GM19397 (cell line): Measurements from ENCODE around the gene OLFML1.

Source experiments
- ATAC-seq: cut with Tn5 transposase; IDR thresholded peaks from one replicate; pipeline ENCODE4 v1.9.1; 2021; ENCODE audit warnings: mild to moderate bottlenecking, moderate library complexity; ENCODE audit not compliant: unreplicated experiment

The OLFML1 gene

DNA sequence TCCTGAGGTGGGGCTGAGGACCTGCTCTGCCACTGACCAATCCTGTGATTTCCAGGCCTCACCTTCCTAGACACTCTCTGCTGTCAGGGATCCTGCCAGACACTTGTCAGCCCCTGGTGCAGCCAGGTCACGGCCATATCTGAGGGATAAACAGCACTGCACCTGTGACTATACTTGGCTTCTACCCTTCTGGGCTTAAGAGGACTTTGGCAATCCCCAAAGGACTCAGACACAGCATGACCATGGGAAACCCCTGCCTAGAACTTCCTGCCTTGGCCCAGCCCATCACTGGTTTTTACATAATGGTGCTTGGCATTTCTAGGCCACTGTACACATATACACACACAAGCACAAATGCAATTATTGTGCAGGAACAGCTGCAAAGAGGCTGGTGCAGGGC is 11.6 kb upstream of the OLFML1 start:
- ATAC-seq, result peak; percentile 93

DNA sequence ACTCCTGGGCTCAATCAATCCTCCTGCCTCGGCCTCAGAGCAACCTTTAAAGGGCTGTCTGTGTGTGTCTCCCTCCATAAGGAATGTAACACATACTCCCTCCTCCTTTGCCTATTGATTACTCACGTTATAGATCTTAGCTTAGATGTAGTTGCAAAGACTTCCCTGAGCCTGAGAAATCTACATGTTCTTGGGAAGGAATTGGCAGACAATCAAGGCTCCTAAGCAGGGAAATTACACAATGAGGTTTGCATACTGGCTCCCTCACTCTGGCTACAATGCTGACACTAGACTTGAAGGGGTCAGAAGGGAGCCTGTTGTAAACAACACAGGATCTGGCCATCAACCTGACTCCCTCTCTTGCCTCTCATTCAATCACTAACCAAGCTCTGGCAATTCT is 5.2 kb upstream of the OLFML1 start:
- no peak for ATAC-seq

DNA sequence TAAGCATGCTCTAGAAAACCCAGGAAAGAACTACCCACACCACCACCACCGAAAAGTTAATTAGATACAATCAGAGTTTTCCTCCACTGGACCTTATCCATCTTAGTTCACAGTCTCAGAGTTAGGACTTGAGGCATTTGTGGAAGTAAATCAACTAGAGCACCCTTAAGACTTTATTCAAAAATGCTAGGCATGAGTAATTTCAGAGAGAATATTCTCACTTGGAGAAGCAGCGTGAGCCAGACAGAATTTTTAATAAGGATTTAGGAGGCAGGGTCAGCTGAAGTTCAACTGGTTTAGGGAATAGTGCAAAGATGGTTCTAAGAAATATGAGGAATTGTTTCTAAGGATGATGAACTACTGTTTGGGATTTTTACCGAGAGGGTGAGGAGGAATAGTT is 1.2 kb upstream of the OLFML1 start:
- ATAC-seq, result no peak

DNA sequence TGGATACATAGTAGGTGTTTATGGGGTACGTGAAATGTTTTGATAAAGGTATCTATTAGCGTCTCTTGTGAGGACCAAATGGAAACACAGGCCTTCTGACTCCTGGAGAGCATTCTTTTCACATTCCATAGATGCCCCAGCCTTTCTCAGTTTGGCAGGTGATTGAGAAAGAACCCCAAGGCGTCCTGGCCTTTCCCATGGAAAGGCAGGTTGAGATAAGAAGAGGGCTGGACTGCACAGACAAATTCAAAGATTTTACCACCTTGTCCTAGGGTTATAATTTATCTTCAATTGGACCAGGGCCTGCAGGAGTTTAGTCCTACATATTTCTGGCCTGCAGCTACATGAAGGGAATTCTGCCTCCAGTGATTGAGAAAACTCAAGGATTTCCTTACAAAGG is 661 bp upstream of the OLFML1 start:
- ATAC-seq, result no peak

DNA sequence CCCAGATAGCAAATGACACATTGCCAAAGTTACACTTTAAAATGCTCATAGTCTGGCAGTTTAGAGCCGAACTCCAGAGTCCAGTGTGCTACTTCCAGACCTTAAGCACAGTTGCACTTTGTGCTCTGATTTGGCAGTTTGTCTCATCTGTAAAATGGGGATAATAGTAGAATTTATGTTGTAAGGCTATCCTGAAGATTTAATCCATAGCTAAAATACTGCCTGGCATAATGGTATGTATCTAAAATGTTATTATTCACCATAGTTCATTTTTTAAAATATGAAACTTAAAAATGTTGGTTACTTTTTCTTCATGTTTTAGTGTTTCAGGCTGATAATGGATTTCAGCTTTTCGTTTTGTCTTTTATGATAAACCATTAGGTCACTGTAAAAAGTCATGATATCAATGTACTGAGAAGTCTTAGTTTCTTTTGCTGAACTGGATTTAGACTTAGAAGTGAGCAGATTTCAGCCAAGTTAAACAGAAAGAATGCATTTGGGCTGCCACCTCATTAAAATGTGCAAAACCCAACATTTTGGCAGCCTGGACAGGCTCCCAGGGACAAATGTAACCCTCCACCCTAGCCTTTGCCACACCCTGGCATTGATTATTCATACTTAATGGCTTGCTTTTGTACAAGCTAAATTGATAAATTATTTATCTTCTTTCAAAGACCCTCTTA is 933 bp downstream of the OLFML1 start:
- no peak for ATAC-seq

DNA sequence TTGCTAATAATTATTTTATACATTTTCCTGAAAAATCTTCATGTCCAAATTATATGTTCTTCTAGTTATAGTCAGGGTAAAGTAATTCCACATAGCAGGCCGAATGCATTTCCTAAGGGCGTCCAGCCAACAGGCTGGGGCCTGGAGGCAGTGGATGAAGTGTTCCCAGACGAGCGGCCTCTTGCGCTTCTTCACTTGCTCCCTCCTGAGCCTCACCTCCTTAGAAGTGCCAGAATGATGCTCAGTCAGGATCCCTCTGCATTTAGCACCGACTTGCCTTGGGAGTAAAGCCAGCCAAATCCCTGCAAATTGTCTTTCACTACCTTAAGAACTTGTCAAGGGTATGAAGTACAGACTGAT is 1.5 kb downstream of the OLFML1 start:
- no peak for ATAC-seq

DNA sequence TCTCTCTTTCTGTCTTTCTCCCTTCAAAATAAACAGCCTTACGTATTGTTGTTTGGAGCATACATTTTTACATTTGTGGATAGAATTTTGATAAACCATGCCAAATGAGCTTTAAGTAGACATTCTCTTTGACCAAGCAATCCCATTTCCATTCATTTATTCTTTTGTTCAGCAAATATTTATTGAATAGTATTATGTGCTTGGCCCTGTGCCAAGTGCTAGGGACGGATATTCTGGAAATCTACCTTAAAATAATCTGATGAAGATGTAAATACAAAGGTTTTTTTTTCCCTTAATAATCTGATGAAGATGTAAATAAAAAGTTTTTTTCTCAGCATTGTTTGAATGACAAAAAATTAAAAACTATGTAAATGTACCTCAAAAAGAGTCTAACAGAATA is 2.1 kb downstream of the OLFML1 start:
- no peak for ATAC-seq

DNA sequence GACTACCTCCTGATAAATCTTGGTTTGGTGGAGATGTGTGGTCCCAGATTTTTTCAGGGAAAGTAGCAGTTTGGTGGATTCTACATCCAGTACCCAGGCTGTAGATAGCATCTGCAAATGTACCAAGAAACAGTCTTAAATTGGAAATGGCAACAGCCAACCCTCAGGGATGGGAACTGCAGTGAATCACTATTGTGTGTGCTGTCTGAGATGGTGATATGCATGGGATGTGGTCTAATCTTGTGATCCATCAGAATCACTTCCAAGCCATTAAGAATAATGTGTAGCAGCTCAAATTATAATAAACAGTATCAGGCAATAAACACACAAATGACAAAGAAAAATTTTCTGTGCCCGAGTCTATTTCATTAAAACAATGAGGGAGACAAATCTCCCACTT is 3.4 kb downstream of the OLFML1 start:
- no peak for ATAC-seq

DNA sequence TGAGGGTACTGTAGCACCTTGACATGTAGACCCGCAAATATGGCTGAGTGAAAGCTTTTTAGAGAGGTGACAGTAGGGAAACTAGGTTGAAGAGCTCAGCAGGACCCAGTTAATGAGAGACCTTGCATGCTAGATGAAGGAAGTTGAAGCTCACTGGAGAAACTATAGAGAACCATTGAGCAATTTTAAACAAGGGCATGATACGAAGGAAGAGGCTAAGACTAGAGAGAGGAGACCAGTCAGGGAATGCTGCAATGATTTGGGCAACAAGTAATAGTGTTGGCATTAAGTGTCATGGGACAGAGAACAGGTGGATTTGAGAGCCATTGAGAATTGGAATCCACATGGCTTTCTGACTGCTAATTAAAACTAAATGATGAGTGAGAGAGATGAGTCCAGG is 4.1 kb downstream of the OLFML1 start:
- no peak for ATAC-seq

DNA sequence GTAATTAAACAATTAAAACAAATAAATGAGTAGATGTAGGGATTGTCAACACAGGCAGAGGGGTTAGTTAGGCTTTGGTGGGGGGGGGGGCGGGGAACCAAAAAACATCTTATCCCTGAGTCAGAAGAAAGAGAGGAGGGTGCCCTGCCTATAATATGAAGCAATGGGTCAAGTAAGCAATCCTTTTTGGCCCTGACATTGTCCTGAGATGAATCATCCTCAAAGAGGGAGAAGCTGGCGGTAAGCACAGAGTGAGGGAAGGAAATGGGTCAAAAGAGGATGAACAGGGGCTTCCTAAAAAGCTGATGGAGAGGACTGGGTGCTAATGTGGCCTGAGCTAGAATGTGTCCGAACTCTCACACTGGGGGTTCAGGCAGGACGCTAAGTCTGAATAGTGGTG is 4.7 kb downstream of the OLFML1 start:
- ATAC-seq, result no peak

DNA sequence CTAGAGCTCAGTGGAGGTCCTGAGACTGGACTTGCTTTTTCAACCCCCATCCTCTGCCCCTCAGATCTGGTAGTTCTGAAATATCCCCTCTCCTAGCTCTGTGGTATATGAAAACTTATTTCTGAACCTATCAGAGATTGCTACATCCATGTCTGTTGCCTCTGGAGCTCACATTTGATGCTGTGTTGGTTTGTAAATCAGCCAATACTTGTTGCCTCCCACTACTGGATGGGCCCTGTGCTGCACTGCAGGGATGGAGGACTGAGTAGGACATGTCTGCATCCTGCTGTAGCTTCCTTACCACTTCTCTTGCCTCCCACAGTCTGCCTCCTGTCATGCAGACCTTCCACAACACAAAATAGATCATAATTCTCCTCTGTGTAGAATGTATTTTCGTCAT is 5.2 kb downstream of the OLFML1 start:
- no peak for ATAC-seq

DNA sequence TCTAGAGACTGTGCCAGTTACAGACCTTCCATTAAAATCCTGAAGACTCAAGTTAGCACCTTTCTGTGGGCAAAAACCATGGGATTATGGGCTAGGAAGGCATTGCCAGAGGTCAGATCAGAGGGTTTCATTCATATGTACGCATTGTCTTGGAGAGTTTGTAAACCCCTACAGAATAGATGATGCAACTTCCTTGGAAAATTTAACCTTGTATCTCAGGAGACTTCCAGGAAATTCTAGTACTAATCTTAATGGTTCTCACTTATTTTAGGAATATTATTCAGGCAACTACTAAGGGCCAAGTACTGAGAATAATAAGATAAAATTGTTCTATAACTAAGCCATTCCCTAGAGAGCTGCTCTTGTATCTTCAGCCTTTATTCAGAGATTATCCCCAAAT is 6.9 kb downstream of the OLFML1 start:
- ATAC-seq, result no peak

DNA sequence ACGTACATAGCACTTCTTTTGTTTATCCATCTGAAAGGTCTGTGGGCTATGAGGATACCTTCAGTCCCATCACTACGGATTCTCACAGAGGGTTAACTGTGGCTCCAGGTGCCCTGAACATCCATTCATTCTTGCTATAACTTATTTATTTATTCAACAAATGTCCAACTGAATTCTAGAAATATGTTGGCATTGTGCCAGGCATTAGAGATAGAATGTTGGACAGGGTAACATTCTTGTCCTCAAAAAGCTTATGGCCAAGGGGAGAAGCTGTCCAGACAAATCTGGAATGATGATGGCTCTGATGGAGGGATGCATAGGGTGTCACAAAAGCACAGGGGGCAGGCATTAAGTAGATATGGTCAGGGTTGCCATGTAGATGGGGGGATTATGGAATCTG is 8.4 kb downstream of the OLFML1 start:
- ATAC-seq, result no peak

DNA sequence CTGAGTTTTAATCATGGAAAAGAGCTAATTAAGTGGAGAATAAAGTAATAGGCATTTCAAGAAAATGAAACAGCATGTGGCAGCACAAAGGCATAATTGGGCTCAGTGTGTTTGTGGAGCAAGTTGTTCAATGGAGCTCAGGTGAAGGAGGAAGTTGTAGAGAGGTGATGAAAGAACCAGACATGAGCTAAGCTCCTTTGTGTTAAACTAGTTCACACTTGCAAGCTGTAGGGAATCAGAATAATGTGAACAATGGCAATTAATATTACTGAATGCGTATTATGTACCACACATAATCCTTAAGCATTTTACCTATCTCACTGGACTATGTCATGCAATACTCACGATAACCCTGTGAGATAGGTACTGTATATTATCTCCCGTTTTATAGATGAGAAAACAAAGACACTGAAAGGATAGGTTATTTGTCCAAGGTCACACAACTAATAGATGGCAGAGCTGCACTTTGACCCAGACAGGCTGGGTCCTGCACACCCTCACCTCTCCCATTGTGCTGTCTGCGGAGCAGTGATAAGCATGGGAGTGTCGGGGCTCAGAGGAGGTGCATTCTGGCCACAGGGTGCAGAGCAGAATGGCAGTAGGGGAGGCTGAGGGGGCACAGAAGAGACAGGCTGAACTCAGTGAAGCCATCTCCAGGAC is 8.9 kb downstream of the OLFML1 start:
- ATAC-seq, result no peak

DNA sequence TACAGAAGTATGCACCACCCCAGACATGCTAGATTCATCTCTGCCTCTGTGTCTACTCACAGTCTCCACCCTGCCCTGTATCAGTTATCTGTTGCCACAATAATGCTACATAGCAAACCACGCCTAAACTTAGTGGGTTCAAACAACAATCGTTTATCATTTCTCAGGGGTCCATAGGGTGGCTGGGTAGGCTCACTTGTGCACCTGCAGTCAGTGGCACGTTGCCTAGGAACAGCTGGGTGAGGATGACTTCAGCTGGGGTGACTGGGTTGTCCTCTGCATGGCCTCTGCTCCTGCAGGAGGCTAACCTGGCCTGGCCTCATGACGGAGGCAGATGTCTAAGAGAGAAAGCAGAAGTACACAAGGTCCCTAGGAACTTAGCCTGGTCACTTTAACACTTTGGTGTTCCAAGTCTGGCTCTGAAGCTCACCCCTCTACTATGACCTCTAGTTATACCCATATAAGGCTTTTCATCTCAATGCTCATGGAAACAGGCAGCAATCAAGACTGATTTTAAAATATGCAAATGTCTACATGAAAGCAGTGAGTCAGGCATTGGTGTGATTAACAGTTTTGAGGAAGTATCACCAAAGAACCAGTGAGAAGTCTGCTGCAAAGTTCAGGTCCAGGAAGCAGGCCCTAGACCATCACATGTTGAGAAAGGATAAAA is 10.7 kb downstream of the OLFML1 start:
- peak; percentile 93 for ATAC-seq

DNA sequence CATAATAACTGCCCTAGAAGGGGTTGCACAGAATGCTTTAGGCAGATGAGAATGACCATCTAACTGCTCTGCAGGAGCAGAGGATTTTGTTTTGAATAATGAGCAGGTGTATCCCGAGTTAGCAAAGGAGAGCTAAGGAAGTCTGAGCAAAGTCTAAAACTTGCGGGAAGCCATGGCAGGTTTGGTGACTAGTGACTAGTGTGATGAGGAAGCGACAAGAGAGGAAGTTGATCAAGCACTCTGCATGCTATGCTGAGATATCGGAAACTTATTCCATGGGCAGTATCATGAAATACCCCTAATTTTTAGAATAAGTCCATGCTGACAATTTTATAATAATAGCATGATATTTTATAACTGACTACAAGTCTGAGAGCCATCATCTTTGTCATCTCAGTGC is 12.9 kb downstream of the OLFML1 start:
- ATAC-seq, result no peak

DNA sequence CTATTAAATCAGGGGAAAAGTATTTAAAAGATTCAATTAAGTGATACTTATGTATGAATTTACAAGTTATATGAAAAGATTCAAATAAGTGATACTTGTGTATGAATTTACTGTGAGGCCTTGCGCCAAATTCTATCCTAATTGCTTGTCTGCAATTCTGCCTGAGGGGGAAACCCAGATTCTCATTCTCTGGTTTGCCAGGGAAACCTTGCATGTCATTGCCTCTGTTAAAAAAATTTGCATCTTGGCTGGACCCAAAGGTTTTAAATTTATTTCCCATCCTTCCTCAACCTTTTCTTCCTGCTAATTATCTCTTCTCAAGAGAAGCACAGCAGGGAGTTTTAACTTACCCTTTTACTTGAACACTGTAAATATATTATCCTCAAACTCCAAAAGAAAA is 13.8 kb downstream of the OLFML1 start:
- ATAC-seq, result no peak

DNA sequence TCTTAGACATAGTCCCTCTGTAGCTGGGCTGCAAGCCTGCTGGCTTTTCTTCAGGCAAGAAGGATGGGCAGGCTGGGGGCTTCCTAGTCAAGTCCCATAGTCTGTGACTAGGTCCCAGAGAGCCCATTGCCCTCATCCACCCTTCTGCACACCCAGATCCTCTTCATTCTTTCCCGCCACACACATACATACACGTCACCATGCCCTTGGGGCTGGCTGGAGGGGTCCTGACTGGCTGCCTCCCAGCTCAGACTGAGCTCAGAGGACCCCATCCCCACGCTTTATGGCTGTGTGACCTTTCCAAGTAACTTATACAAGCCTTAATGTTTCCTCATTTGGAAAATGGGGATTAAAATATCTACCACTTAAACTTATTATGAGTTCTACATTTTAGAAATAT is 14.9 kb downstream of the OLFML1 start:
- ATAC-seq, result no peak

DNA sequence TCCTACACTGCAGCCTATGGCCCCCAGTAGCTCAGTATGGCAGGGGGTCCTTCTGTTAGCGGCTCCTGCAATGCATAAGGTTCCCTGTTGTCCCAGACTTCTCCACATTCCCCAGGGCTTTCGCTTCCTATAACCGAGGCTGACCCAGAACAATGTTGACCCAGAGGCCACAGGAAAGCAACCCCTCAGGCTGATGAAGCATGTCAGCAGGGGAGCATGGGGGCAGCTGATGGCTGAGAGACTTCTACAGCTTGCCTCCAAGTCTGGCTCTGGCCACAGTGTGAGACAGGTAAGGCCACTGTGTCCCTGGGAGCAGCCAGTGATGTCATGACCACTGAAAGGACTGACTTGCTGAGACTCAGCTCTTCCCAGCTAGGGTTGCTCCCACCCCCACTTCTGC is 15.9 kb downstream of the OLFML1 start:
- ATAC-seq, result no peak

DNA sequence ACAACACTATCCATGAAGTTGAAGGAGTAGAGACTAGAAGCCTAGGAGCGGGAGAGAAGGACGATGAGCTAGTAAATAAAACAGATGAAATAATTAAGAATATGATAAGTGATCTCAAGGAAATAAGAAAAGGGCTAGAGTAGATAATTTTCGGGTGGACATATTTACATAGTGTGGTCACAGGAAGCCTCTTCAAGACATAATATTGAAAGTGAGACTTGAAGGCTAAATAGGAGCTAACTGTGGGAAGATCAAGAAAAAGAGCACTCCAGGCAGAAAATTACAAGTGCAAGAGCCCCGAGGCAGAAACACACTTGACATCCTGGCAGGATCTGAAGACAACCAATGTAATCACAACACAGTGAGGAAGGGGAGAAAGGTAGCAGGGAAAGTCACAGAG is 16.6 kb downstream of the OLFML1 start:
- no peak for ATAC-seq

DNA sequence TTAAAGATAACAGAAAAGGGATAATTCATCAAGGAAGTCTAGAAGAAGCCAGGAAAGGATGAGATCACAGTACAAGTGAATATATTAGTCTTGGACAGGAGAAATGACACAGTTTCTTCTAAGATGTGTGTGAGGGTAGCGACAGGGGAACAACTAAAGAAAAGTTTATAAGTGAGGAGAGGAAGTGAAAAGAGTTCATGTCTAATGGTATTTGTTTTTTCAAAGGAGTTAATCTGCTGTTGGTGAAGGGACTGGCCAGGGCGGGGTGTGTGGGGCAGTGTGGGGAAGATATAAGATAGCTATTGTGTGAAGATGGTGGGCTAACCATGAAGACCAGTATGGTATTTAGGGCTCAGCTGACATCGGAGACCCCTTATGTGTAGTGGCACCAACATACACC is 20.9 kb downstream of the OLFML1 start:
- no peak for ATAC-seq

DNA sequence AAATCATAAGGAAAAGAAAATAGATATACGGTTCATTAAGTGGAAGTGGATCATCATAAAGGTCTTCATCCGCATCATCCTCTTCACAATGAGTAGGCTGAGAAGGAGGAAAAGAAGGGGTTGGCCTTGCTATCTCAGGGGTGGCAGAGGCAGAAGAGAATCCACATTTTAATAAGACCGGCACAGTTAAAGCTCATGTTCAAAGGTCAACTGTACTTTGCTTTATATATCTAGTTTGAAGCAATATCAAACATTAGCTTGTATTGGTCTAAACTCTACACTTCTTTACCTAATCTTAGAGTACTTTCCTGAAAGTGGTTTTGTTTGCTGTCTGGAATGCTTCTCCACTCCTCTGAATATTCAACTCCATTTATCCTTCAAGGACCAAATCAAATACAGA is 22.8 kb downstream of the OLFML1 start:
- ATAC-seq, result no peak

DNA sequence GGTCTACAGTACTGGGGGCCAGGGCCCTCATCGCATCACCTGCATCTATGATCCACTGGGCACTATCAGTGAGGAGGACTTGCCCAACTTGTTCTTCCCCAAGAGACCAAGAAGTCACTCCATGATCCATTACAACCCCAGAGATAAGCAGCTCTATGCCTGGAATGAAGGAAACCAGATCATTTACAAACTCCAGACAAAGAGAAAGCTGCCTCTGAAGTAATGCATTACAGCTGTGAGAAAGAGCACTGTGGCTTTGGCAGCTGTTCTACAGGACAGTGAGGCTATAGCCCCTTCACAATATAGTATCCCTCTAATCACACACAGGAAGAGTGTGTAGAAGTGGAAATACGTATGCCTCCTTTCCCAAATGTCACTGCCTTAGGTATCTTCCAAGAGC is 24.7 kb downstream of the OLFML1 start:
- ATAC-seq, result no peak
